HG02884 (cell line): ENCODE data around the gene HMGN4.

Experiments used
- ATAC-seq: cut with Tn5 transposase; IDR thresholded peaks from one replicate; pipeline ENCODE4 v1.9.1; 2021; ENCODE audit warnings: mild to moderate bottlenecking, moderate library complexity; ENCODE audit not compliant: unreplicated experiment

HMGN4 gene

GRCh38 chr6:26576407-26576843 lies 38.3 kb downstream of the HMGN4 start:
- no peak for ATAC-seq

- no peak for ATAC-seq
These were observed 39.0 kb downstream of the HMGN4 start for GRCh38 chr6:26576929-26577719.

GRCh38 chr6:26577720-26578072 lies 39.5 kb downstream of the HMGN4 start:
- ATAC-seq, result no peak

GRCh38 chr6:26578279-26578678 lies 40.1 kb downstream of the HMGN4 start:
- no peak for ATAC-seq

- ATAC-seq, result no peak
These were observed 40.6 kb downstream of the HMGN4 start for GRCh38 chr6:26578741-26579140.

GRCh38 chr6:26581164-26581915 lies 43.2 kb downstream of the HMGN4 start:
- no peak for ATAC-seq

- ATAC-seq, result no peak
These were observed 50.8 kb downstream of the HMGN4 start for GRCh38 chr6:26588965-26589364.

- ATAC-seq, result no peak
These were observed 54.5 kb downstream of the HMGN4 start for GRCh38 chr6:26592649-26593048.

- ATAC-seq, result no peak
These were observed 55.3 kb downstream of the HMGN4 start for GRCh38 chr6:26593278-26594130.

GRCh38 chr6:26594131-26594498 lies 55.9 kb downstream of the HMGN4 start:
- ATAC-seq, result no peak

GRCh38 chr6:26594730-26595632 lies 56.8 kb downstream of the HMGN4 start:
- no peak for ATAC-seq

GRCh38 chr6:26595669-26596269 lies 57.6 kb downstream of the HMGN4 start:
- no peak for ATAC-seq
